Globus pallidus (tissue), 1 donor: ENCODE results near the gene ZCCHC12.
"Not testable (repeated sequence)": the region's sequence is repeated elsewhere in the genome, so short reads cannot be mapped to it uniquely, and the experiment has no call there.

Source experiments
- DNase-seq: peaks from one replicate; pipeline ENCODE4 v3.0.0-alpha.2; 2015; ENCODE audit warnings: low spot score

Gene ZCCHC12

GRCh38 chrX:118823263-118824172 lies at the start of gene ZCCHC12:
TSS of gene ZCCHC12 (plus strand) at chrX:118823824. CDS start at chrX:118825245, 1,421 bp downstream.
- peak; percentile 56 for DNase-seq

- no peak for DNase-seq
These were observed 44.0 kb upstream of the ZCCHC12 start for GRCh38 chrX:118779581-118779980.

- DNase-seq: no peak
These were observed 43.1 kb upstream of the ZCCHC12 start for GRCh38 chrX:118780509-118780908.

GRCh38 chrX:118780911-118781310 lies 42.7 kb upstream of the ZCCHC12 start:
- no peak for DNase-seq

GRCh38 chrX:118795528-118796280 lies 27.9 kb upstream of the ZCCHC12 start:
- no peak for DNase-seq

GRCh38 chrX:118802857-118803256 lies 20.8 kb upstream of the ZCCHC12 start:
- peak; percentile 19 for DNase-seq

GRCh38 chrX:118807151-118808017 lies 16.2 kb upstream of the ZCCHC12 start:
- DNase-seq: peak; percentile 50

- not testable (repeated sequence) for DNase-seq
These were observed 6.4 kb upstream of the ZCCHC12 start for GRCh38 chrX:118817257-118817656.

- no peak for DNase-seq
These were observed 628 bp downstream of the ZCCHC12 start for GRCh38 chrX:118824173-118824730.

GRCh38 chrX:118825227-118825626 lies 1.6 kb downstream of the ZCCHC12 start:
- DNase-seq: no peak

- DNase-seq: peak; percentile 73
These were observed 15.8 kb downstream of the ZCCHC12 start for GRCh38 chrX:118839334-118839958.

GRCh38 chrX:118847676-118848075 lies 24.1 kb downstream of the ZCCHC12 start:
- peak; percentile 63 for DNase-seq

- DNase-seq: peak; percentile 47
These were observed 30.0 kb downstream of the ZCCHC12 start for GRCh38 chrX:118853596-118853995.

GRCh38 chrX:118855681-118856310 lies 32.2 kb downstream of the ZCCHC12 start:
- DNase-seq: no peak

- no peak for DNase-seq
These were observed 33.4 kb downstream of the ZCCHC12 start for GRCh38 chrX:118857006-118857405.

GRCh38 chrX:118861338-118861737 lies 37.7 kb downstream of the ZCCHC12 start:
- no peak for DNase-seq

GRCh38 chrX:118862091-118862490 lies 38.5 kb downstream of the ZCCHC12 start:
- DNase-seq: peak; percentile 38

GRCh38 chrX:118862979-118863378 lies 39.4 kb downstream of the ZCCHC12 start:
- no peak for DNase-seq

GRCh38 chrX:118864063-118864635 lies 40.5 kb downstream of the ZCCHC12 start:
- DNase-seq: no peak

GRCh38 chrX:118865231-118865630 lies 41.6 kb downstream of the ZCCHC12 start:
- DNase-seq: peak; percentile 57
